Sigmoid colon (tissue), 7 donors: ENCODE measurements around the gene PRSS23. TPM values are rescaled to one million over a fixed set of nuclear protein-coding genes. Genes with fewer than 3 reads are reported as not detected.
"Not testable (repeated sequence)": the region's sequence is repeated elsewhere in the genome, so short reads cannot be mapped to it uniquely, and the experiment has no call there.

Source experiments
- DNase-seq: peaks from one replicate; pipeline ENCODE4 v3.0.0-alpha.2; 2019
- H3K27ac ChIP-seq, 4 donors: fragments of 200-600 bp; sonication (generic); one replicate each; pipeline ENCODE4 v1.5.1; 2016 to 2019; ENCODE audit warnings: mild to moderate bottlenecking in 1 of 4
- H3K27me3 ChIP-seq, 3 donors: fragments of 200-600 bp; sonication (generic); one replicate each; pipeline ENCODE4 v1.5.1; 2019; ENCODE audit warnings: mild to moderate bottlenecking in 1 of 3
- H3K36me3 ChIP-seq, 4 donors: fragments of 200-600 bp; sonication (generic); one replicate each; pipeline ENCODE4 v1.5.1; 2016 to 2019
- H3K4me1 ChIP-seq, 4 donors: fragments of 200-600 bp; sonication (generic); one replicate each; pipeline ENCODE4 v1.5.1; 2017 to 2019
- H3K4me3 ChIP-seq, 4 donors: fragments of 200-600 bp; sonication (generic); one replicate each; pipeline ENCODE4 v1.5.1; 2017 to 2019; ENCODE audit warnings: mild to moderate bottlenecking in 2 of 4, moderate library complexity in 1 of 4
- H3K9me3 ChIP-seq, 4 donors: fragments of 200-600 bp in 3 of 4; sonication (generic) in 3 of 4; one replicate each; pipeline versions ENCODE4 v1.5.1 to v1.6.1; 2013 to 2019
- EP300 ChIP-seq, 4 donors: sonication (generic); formaldehyde crosslinking; IDR thresholded peaks; one replicate each; pipeline ENCODE4 v1.6.1; 2017; ENCODE audit warnings: antibody characterized with exemption in 4 of 4
- POLR2A ChIP-seq, 2 donors: fragments of 450-650 bp; IDR thresholded peaks; one replicate each; pipeline ENCODE4 v1.6.1; 2016; ENCODE audit warnings: antibody characterized with exemption in 2 of 2, mild to moderate bottlenecking in 2 of 2, moderate library complexity in 2 of 2
- POLR2AphosphoS5 ChIP-seq, 4 donors: sonication (generic); formaldehyde crosslinking; IDR thresholded peaks; one replicate each; pipeline ENCODE4 v1.6.1; 2017; ENCODE audit warnings: antibody characterized with exemption in 4 of 4
- WGBS, 2 donors: extraction: QIAGEN DNeasy Blood & Tissue Kit; methylation state at CpG; one replicate each; pipeline ENCODE4 v1.1.7; 2013; 5-methylcytosine and 5-hydroxymethylcytosine counted together
- intact Hi-C: fragments of 100-400 bp; cut with DNase I; formaldehyde crosslinking; loops from one replicate; pipeline ENCODE4 v1.15.1; 2023
- polyA plus RNA-seq, 3 donors: library from polyadenylated mRNA; stranded (reverse); fragments of 200-250 nt; gene quantifications; one replicate each; pipeline ENCODE4 v1.2.3, GENCODE V29; 2013
- total RNA-seq, 4 donors: library from RNA; depleted of rRNA; stranded (reverse); fragments of >200 nt; gene quantifications; one replicate each; pipeline ENCODE4 v1.1.0, GENCODE V29; 2016
- TF ChIP-seq, protein P1 (sequence below), 4 experiments: fragments of 450-650 bp in 3 of 4; fragments of 200-600 bp in 1 of 4; IDR thresholded peaks; one replicate each; pipeline ENCODE4 v1.5.1; 2016 to 2019; ENCODE audit warnings: antibody characterized with exemption in 4 of 4, mild to moderate bottlenecking in 3 of 4, moderate library complexity in 2 of 4
- donor health status: healthy with polysubstance abuse.
- donor health status: Bipolar disorder and iron deficiency.
- donor health status: healthy.

Gene PRSS23
- total and polyA plus RNA-seq, 7 donors = 25.2 to 183 (median 78.5) TPM

DNA sequence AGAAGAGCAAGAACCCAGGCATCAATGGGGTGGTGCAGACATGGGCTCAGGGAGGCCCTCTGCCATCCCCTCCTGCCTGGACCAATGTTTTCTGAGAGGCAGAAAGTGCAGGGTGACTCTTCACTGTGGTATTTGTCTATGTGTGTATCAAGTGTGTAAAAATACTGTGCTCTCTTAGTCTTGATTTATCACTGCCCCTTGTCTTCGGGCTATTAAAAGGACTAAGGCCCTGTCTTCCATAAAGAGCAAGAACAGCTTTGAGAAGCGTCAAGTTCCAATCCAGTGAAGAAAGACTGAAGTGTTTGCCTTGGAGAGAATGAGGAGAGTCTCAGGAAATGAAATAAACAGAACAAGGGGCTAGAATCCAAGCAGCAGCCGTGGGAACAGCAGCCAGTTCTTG, 14.4 kb downstream of the PRSS23 start:
- H3K36me3 ChIP-seq = no peaks in the 10 kb centered on the region
- intact Hi-C loops = loop anchor here (5.0 kb wide), 4 partner anchors 142 to 962 kb away; partner anchors contain the start of gene ME3
- TF ChIP-seq EP300 (IDR thresholded peaks at IDR 0.05) (peak; percentile 12 to 82 (median 80)), POLR2A (IDR thresholded peaks at IDR 0.05) (no peak), POLR2AphosphoS5 (IDR thresholded peaks at IDR 0.05) (peak; percentile 70 to 95 (median 90))
- TF ChIP-seq, protein P1, sequence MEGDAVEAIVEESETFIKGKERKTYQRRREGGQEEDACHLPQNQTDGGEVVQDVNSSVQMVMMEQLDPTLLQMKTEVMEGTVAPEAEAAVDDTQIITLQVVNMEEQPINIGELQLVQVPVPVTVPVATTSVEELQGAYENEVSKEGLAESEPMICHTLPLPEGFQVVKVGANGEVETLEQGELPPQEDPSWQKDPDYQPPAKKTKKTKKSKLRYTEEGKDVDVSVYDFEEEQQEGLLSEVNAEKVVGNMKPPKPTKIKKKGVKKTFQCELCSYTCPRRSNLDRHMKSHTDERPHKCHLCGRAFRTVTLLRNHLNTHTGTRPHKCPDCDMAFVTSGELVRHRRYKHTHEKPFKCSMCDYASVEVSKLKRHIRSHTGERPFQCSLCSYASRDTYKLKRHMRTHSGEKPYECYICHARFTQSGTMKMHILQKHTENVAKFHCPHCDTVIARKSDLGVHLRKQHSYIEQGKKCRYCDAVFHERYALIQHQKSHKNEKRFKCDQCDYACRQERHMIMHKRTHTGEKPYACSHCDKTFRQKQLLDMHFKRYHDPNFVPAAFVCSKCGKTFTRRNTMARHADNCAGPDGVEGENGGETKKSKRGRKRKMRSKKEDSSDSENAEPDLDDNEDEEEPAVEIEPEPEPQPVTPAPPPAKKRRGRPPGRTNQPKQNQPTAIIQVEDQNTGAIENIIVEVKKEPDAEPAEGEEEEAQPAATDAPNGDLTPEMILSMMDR (IDR thresholded peaks at IDR 0.05) = no peak
- H3K9me3 ChIP-seq = no peaks in the 10 kb centered on the region
- H3K4me1 ChIP-seq = peaks cover 0 to 86% (median 83%) of the 10 kb centered on the region in 4 donors
- peak overlapping the region in 3 of 4 donors; percentile 80 to 92 (median 87) for H3K27ac ChIP-seq
- no peaks in the 10 kb centered on the region for H3K27me3 ChIP-seq
- H3K4me3 ChIP-seq = no peak overlapping the region
- 60 to 82% methylated on average over 3 of the region's 3 CpGs for WGBS, 2 donors
- DNase-seq = no peak

DNA sequence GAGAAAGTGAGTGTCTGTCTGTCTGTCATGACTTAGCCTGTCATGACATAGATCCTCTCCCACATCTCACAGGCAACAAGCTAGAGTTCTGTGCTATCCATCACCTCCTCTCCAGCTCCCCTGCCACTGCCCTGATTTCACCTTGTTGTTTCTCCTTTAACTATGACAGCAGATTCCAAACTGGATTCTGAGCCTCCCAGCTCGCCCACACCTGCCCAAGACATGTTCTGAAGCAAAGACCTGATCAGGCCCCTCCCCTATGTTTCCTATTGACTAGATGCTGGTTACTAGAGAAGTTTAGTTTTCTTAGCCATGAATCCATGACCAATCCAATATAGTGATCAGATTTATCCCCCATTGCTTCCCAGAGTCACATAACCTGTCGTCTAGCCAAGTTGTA, 15.4 kb downstream of the PRSS23 start:
- TF ChIP-seq, protein P1 (IDR thresholded peaks at IDR 0.05) = no peak
- H3K4me1 ChIP-seq = peaks cover 0 to 77% (median 76%) of the 10 kb centered on the region in 4 donors
- H3K4me3 ChIP-seq = no peak overlapping the region
- DNase-seq = no peak
- H3K27ac ChIP-seq = peak overlapping the region in 3 of 4 donors; percentile 80 to 92 (median 87)
- H3K27me3 ChIP-seq = no peaks in the 10 kb centered on the region
- intact Hi-C loops = loop anchor here (5.0 kb wide), 3 partner anchors 143 to 963 kb away; partner anchors contain the start of gene ME3
- no peaks in the 10 kb centered on the region for H3K36me3 ChIP-seq
- 68 to 92% methylated on average over 2 of the region's 2 CpGs for WGBS, 2 donors
- no peaks in the 10 kb centered on the region for H3K9me3 ChIP-seq

DNA sequence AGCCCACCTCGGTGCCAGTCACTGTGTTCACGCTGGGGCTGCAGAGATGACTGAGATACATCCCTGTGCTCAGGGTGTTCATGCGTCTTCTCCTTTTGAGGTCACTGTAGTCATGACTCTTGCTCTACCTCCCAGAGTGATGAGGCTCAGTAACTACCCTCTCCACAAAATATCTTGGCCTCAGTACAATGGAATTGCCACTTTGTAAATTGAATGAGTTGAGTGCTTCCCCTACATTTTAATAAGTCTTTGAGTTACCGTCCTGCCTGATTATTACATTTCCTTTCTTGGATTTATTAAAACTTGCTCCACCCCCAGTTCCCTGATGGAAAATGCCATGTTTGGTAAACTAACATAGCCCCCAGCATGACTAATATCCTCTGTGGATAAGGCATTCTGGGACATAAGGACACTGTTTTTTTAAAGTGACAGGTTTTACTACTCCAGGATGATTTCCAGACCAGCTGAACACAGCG, 15.9 kb downstream of the PRSS23 start:
- H3K9me3 ChIP-seq = no peaks in the 10 kb centered on the region
- H3K27ac ChIP-seq = peak overlapping the region; percentile 2 to 92 (median 84)
- H3K36me3 ChIP-seq = no peaks in the 10 kb centered on the region
- 78 to 84% methylated on average over 5 of the region's 5 CpGs for WGBS, 2 donors
- TF ChIP-seq POLR2AphosphoS5 (IDR thresholded peaks at IDR 0.05) = peak; percentile 92 to 97 (median 96)
- TF ChIP-seq POLR2A (IDR thresholded peaks at IDR 0.05) = no peak
- peak; percentile 66 to 96 (median 94) for TF ChIP-seq EP300 (IDR thresholded peaks at IDR 0.05)
- TF ChIP-seq, protein P1 (IDR thresholded peaks at IDR 0.05) = no peak
- intact Hi-C loops = loop anchor here (5.0 kb wide), 3 partner anchors 144 to 964 kb away; partner anchors contain the start of gene ME3
- H3K27me3 ChIP-seq = no peaks in the 10 kb centered on the region
- H3K4me1 ChIP-seq = peaks cover 0 to 71% (median 70%) of the 10 kb centered on the region in 4 donors
- no peak overlapping the region for H3K4me3 ChIP-seq
- DNase-seq = no peak

DNA sequence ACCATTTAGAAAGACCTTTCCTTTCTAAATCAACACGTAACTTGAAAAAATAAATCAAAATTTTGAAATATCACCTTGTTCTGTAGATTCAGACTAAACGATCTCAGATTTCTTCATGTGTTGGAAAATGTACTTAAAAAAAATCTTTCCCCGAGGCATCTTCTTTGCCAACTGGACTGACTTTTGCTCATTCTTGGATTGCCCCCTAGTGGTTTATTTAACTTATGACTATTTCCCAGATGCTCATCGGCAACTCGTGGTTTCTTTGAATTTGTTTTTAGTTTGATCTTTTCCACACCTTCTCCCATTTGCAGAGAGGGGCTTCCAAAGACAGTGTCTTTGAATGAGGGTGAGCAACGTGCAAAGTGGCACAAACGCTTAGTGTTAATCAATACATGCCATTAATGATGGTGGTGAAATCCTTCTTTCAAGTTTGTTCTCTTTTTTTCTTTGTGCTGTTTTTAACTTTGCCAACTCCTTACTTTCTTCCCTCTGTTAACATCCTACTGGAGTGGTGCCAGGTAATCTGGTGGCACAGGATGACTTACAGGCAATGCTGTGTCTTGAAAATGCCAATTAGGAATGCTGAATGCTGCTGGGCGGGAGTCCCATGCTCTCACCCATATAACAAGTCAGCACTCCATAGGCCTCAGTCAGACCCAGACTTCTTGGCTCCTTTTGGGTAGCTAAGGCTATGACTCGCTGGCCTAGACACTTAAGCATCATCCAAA, 18.3 kb downstream of the PRSS23 start:
- Histone ChIP-seq H3K4me3 (no peak overlapping the region), H3K4me1 (peaks cover 0 to 58% (median 55%) of the 10 kb centered on the region in 4 donors), H3K27ac (peak overlapping the region in 3 of 4 donors; percentile 80 to 92 (median 87)), H3K9me3 (no peaks in the 10 kb centered on the region), H3K27me3 (no peaks in the 10 kb centered on the region), H3K36me3 (no peaks in the 10 kb centered on the region)
- DNase-seq = no peak
- 15 to 17% methylated on average over 9 of the region's 9 CpGs for WGBS, 2 donors
- intact Hi-C loops = loop anchor here (1.0 to 5.0 kb wide), 5 partner anchors 146 to 966 kb away; partner anchors contain the start of gene ME3
- TF ChIP-seq POLR2AphosphoS5 (IDR thresholded peaks at IDR 0.05) (peak in 2 of 4 donors; percentile 44 to 49), POLR2A (IDR thresholded peaks at IDR 0.05) (no peak), EP300 (IDR thresholded peaks at IDR 0.05) (peak in 1 of 4 donors; percentile 8)
- TF ChIP-seq, protein P1 (IDR thresholded peaks at IDR 0.05) = peak; percentile 64 to 82 (median 72)

DNA sequence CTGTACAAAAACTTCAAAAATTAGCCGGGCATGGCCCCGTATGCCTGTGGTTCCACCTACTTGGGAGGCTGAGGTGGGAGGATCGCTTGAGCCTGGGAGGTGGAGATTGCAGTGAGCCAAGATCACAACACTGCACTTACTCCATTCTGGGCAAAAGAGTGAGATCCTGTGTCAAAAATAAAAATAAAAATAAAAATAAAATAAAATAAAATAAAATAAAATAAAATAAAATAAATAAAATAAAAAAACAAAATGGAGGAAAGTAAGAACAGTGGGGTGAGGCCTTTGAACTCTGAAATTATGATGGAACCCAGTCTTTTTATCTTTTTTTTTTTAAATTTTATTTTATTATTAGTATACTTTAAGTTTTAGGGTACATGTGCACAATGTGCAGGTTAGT, 23.8 kb downstream of the PRSS23 start:
- H3K36me3 ChIP-seq, H3K4me1 ChIP-seq, intact Hi-C loops, H3K4me3 ChIP-seq, H3K9me3 ChIP-seq, H3K27ac ChIP-seq, H3K27me3 ChIP-seq, DNase-seq: not testable (repeated sequence)
- 96 to 98% methylated on average over 3 of the region's 3 CpGs for WGBS, 2 donors

DNA sequence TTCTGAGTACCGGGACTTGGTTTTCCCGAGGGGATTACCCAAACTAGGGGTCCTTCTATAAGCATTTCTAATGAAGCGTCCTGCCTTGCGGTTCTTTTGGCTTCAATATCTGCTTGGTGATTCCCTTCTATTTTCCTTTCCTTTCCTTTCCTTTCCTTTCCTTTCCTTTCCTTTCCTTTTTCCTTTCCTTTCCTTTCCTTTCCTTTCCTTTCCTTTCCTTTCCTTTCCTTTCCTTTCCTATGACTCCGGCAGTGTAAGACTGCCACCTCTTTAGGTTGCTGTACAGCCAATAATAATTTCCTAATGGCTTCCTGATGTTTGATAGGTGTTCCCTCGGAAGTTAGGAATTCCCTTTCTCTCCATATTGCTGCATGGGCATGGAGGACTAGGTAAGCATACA, 34.0 kb downstream of the PRSS23 start:
- H3K27ac ChIP-seq, H3K4me1 ChIP-seq, DNase-seq, H3K27me3 ChIP-seq, H3K4me3 ChIP-seq, intact Hi-C loops, H3K9me3 ChIP-seq: not testable (repeated sequence)
- H3K36me3 ChIP-seq = peaks cover 0 to 14% (median 0%) of the 10 kb centered on the region in 4 donors
- 95 to 97% methylated on average over 6 of the region's 6 CpGs for WGBS, 2 donors

DNA sequence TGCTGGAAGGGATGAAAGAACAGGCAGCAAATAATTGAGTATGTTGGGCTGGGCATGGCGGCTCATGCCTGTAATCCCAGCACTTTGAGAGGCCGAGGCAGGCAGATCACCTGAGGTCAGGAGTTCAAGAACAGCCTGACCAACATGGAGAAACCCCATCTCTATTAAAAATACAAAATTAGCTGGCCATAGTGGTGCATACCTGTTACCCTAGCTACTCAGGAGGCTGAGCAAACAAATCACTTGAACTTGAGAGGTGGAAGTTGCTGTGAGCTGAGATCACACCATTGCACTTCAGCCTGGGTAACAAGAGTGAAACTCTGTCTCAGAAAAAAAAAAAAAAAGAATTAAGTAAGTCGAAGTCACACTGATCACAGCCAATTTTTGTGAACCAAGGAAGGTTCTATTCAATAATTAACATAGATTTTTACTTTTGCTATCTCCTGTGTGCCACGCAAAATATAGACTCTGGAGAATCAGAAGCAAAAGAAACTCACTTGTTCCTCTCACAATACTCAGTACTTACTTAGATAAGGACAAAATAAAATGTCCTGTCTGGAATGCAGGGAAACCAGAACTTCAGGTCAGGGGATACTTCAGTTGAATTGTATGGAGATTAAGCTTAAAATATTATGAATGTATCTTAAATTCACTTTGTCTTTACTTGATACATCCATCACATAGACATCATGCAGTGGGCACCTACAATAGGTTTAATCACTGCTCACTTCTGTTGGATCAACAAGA, 44.6 kb downstream of the PRSS23 start:
- H3K4me3 ChIP-seq, DNase-seq, H3K27me3 ChIP-seq, intact Hi-C loops, H3K27ac ChIP-seq, H3K36me3 ChIP-seq, H3K9me3 ChIP-seq, H3K4me1 ChIP-seq: not testable (repeated sequence)
- WGBS, 2 donors = 81 to 84% methylated on average over 4 of the region's 4 CpGs
